GM12801 (cell line): Measurements from ENCODE around the gene NACC2.

Source experiments
- TF ChIP-seq, protein P1 (sequence below): IDR thresholded peaks from one replicate; pipeline ENCODE4 v1.5.1; 2011; ENCODE audit warnings: control low read depth; ENCODE audit not compliant: insufficient read length; ENCODE audit errors: extremely low read depth

NACC2 gene

DNA sequence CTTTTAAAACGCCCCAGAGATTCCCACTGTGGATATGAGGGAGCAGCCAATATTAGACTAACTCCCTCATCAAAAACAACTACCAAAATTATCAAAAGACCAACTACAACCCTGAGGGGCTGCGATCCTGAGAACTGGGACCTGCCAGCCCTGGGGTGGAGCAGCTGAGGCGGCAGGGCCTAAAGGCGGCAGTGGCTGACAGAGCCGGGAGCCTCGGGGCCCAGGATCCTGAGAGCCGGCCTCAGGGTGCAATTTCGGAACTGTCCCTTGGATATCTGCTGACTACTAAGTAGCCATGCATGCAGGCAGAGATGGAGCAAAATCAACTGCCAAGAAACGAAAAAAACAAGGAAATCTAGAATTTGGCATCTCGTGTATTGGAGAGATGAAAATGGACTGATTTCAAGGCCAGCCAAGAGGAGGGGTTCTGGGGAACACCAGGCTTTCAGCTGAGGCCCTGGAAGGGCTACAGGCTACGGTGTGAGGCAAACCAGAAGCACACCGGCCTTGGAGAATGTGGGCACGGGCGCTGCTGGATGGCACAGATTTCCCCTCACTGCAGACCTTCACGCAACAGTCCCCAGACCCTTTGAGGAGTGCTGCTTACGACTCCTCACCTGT lies 70.3 kb downstream of the NACC2 start:
- TF ChIP-seq, protein P1, sequence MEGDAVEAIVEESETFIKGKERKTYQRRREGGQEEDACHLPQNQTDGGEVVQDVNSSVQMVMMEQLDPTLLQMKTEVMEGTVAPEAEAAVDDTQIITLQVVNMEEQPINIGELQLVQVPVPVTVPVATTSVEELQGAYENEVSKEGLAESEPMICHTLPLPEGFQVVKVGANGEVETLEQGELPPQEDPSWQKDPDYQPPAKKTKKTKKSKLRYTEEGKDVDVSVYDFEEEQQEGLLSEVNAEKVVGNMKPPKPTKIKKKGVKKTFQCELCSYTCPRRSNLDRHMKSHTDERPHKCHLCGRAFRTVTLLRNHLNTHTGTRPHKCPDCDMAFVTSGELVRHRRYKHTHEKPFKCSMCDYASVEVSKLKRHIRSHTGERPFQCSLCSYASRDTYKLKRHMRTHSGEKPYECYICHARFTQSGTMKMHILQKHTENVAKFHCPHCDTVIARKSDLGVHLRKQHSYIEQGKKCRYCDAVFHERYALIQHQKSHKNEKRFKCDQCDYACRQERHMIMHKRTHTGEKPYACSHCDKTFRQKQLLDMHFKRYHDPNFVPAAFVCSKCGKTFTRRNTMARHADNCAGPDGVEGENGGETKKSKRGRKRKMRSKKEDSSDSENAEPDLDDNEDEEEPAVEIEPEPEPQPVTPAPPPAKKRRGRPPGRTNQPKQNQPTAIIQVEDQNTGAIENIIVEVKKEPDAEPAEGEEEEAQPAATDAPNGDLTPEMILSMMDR = no peak

DNA sequence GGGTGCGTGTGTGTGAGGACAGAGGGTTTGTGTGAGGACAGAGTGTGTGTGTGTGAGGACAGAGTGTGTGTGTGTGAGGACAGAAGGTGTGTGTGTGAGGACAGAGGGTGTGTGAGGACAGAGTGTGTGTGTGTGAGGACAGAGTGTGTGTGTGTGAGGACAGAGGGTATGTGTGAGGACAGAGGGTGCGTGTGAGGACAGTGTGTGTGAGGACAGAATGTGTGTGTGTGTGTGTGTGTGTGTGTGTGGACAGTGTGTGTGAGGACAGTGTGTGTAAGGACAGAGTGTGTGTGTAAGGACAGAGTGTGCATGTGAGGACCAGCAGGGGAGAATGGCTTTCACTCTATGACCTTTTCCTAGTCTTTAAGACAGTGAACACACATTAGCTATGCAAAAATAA lies 70.8 kb downstream of the NACC2 start:
- TF ChIP-seq, protein P1 = no peak

DNA sequence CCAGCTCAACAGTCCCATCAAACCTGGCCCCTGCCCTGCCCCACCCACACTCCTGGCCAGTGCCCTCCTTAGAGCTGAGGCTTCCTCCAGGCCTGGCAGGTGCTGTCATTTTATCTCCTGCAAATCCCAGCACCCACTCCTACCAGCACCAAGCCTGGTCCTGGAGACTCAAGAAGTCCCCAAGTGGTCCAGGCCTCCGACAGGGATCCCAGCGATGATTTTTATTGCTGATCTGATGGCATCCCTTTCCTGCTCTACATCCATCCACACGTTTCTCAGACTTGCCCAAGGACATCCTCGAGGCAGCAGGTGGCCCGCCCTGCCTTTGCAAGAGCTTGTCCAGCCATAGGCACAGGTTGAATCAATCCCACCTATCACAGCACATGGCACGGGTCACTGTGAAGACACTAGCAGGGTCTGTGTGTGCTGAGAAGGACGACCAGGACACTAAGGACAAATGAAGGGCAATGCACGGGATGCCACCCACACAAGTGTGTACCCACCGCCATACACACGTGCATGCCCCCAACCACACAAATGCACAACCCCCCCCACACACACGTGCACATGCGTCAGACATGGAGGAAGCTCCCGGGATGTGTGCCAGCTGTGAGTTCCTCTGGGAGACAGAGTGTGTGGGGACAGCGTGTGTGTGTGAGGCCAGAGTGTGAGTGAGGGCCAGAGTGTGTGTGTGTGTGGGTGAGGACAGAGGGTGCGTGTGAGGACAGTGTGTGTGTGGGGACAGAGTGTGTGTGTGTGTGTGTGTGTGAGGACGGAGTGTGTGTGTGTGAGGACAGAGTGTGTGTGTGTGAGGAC lies 71.5 kb downstream of the NACC2 start:
- TF ChIP-seq, protein P1 = no peak

DNA sequence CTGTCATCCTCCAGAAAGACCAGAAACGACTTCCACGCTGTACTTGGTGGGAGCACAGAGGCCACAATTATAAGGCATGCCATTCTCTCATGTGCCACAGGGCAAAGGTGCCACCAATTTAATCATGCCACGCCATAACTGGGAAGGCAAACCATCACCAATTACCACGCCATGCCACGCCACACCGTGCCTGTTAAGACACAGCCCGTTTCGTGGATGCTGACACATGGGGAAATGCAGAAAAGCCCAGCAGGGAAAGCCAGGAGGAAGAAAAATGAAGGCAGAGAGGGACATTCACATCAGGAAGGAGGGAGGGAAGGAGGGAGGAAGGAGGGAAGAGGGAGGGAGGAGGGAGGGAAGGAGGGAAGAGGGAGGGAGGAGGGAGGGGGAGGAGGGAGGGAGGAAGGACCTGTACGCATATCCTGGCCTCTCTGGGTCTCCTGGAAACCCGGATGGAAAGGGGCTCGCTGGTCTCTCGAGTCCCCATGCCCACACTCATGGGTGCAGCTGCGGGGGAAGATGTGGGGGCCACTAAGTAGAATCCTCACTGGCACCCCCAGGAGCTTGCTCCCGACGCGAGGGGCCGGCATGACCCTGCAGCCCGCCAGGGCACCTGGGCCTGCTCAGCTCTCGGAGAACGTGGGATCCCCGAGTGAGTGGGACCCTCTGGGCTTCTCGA lies 72.2 kb downstream of the NACC2 start:
- TF ChIP-seq, protein P1 = no peak

DNA sequence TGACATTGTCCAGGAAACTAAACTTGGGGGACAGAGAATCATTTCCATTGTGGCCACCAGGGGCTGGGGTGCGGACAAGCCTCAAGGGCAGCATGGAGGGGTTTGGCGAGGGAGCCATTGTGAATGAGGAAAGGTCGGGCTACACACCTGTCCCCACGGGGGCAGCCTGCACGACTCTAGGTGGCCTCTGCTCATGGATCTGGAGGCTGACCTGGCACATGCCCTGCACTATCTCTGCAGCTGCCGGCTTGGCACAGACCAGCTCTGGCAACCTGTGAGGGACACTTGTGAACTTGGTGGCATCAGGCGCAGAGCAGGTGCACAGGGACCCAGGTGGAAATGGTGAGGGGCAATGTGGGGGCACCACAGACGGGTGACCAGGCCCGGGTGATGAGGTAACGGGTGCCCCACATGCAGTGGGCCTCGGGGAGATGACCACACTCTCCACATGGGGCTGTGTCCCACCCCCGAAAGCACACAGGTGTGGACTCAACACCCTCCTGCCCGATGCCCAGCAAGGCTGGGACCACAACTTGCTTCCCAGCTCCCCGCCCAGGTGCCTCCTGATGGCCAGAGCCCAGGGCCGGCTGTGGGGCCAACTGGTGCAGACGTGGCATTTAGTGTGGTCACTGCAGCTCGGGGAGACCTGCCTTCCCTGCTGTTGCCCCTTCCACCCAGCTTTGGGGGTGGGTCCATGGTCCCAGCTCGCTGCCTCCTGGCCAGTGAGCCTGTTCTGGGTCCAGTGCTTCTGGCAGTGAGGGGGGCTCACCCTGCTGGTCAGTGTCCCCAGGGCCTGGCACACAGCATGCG lies 73.0 kb downstream of the NACC2 start:
- TF ChIP-seq, protein P1 = no peak

DNA sequence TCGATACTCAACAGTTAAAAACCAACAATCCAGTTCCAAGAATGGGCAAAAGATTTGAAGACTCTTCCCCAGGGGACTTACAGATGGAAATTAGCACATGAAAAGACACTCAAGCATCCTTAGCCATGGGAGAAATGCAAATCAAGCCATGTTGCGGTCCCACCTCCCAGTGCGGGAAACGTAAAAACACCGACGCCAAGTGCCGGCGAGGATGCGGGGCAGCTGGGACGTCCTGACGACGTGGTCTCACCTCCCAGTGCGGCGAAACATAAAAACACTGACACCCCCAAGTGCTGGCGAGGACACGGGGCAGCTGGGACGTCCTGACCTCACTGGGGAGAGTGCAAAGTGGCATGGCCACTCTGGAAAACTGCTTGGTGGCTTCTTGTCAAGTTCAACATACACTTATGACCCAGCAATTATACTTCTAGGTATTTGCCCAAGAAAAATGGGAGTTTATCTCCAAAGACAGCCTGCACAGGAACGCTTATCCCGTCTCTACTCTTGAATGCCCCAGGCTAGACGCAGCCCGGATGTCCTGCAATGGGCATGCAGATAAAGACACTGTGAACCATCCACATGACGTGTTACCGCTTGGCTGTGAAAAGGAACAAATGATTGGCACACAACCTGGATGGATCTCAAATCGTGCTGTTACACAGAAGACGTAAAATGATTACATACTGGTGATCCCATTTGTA lies 73.8 kb downstream of the NACC2 start:
- TF ChIP-seq, protein P1 = no peak
